ENCODE results near the gene LASP1. TPM values are rescaled to one million over a fixed set of nuclear protein-coding genes. Genes with fewer than 3 reads are reported as not detected.
A peak's percentile ranks its signal among the peaks of the same experiment; 100 is the strongest.

LASP1 gene
- total RNA-seq, 1 donor from 2014 or later: 66.6 TPM

GRCh38 chr17:38915639-38915995, 45.8 kb downstream of the LASP1 start:
- H3K36me3 Mint-ChIP-seq (ENCODE audit: unreplicated experiment): no peaks in the 10 kb centered on the region
- no peak overlapping the region for H3K4me3 Mint-ChIP-seq (ENCODE audit: unreplicated experiment)
- H3K27ac Mint-ChIP-seq (ENCODE audit: unreplicated experiment): no peak overlapping the region
- no peak for TF ChIP-seq CTCF (IDR thresholded peaks at IDR 0.05; ENCODE audit: partially characterized antibody, unreplicated experiment)
- peaks cover 2% of the 10 kb centered on the region for H3K4me1 Mint-ChIP-seq (ENCODE audit: low read depth, unreplicated experiment)
- peaks cover 5% of the 10 kb centered on the region for H3K9me3 Mint-ChIP-seq (ENCODE audit: unreplicated experiment)
- H3K27me3 Mint-ChIP-seq (ENCODE audit: unreplicated experiment): peaks cover 4% of the 10 kb centered on the region
- no peak for DNase-seq

GRCh38 chr17:38916771-38917170, 46.9 kb downstream of the LASP1 start:
- peak overlapping the region; percentile 3 for H3K27ac Mint-ChIP-seq (ENCODE audit: unreplicated experiment)
- H3K36me3 Mint-ChIP-seq (ENCODE audit: unreplicated experiment): no peaks in the 10 kb centered on the region
- TF ChIP-seq CTCF (IDR thresholded peaks at IDR 0.05; ENCODE audit: partially characterized antibody, unreplicated experiment): no peak
- H3K9me3 Mint-ChIP-seq (ENCODE audit: unreplicated experiment): peaks cover 8% of the 10 kb centered on the region
- peaks cover 6% of the 10 kb centered on the region for H3K4me1 Mint-ChIP-seq (ENCODE audit: low read depth, unreplicated experiment)
- H3K27me3 Mint-ChIP-seq (ENCODE audit: unreplicated experiment): peaks cover 4% of the 10 kb centered on the region
- DNase-seq: no peak
- no peak overlapping the region for H3K4me3 Mint-ChIP-seq (ENCODE audit: unreplicated experiment)

- Mint-ChIP-seq H3K9me3 (ENCODE audit: unreplicated experiment) (peaks cover 8% of the 10 kb centered on the region), H3K36me3 (ENCODE audit: unreplicated experiment) (no peaks in the 10 kb centered on the region), H3K27ac (ENCODE audit: unreplicated experiment) (peak overlapping the region; percentile 3), H3K27me3 (ENCODE audit: unreplicated experiment) (peaks cover 4% of the 10 kb centered on the region), H3K4me1 (ENCODE audit: low read depth, unreplicated experiment) (peaks cover 6% of the 10 kb centered on the region), H3K4me3 (ENCODE audit: unreplicated experiment) (no peak overlapping the region)
- no peak for TF ChIP-seq CTCF (IDR thresholded peaks at IDR 0.05; ENCODE audit: partially characterized antibody, unreplicated experiment)
- no peak for DNase-seq
Observed at GRCh38 chr17:38917259-38917658, 47.4 kb downstream of the LASP1 start.

GRCh38 chr17:38918129-38918913, 48.5 kb downstream of the LASP1 start:
- no peak for TF ChIP-seq CTCF (IDR thresholded peaks at IDR 0.05; ENCODE audit: partially characterized antibody, unreplicated experiment)
- peaks cover 8% of the 10 kb centered on the region for H3K9me3 Mint-ChIP-seq (ENCODE audit: unreplicated experiment)
- H3K4me3 Mint-ChIP-seq (ENCODE audit: unreplicated experiment): no peak overlapping the region
- H3K27me3 Mint-ChIP-seq (ENCODE audit: unreplicated experiment): peaks cover 4% of the 10 kb centered on the region
- no peaks in the 10 kb centered on the region for H3K36me3 Mint-ChIP-seq (ENCODE audit: unreplicated experiment)
- H3K4me1 Mint-ChIP-seq (ENCODE audit: low read depth, unreplicated experiment): peaks cover 6% of the 10 kb centered on the region
- DNase-seq: no peak
- no peak overlapping the region for H3K27ac Mint-ChIP-seq (ENCODE audit: unreplicated experiment)

GRCh38 chr17:38918916-38919315, 49.1 kb downstream of the LASP1 start:
- Mint-ChIP-seq H3K9me3 (ENCODE audit: unreplicated experiment) (peaks cover 8% of the 10 kb centered on the region), H3K4me3 (ENCODE audit: unreplicated experiment) (no peak overlapping the region), H3K27ac (ENCODE audit: unreplicated experiment) (no peak overlapping the region), H3K36me3 (ENCODE audit: unreplicated experiment) (no peaks in the 10 kb centered on the region), H3K27me3 (ENCODE audit: unreplicated experiment) (peaks cover 4% of the 10 kb centered on the region), H3K4me1 (ENCODE audit: low read depth, unreplicated experiment) (peaks cover 6% of the 10 kb centered on the region)
- no peak for DNase-seq
- TF ChIP-seq CTCF (IDR thresholded peaks at IDR 0.05; ENCODE audit: partially characterized antibody, unreplicated experiment): no peak

All from glutamatergic neuron (in vitro differentiated cells).